ENCODE data around the gene VCL. TPM values are rescaled to one million over a fixed set of nuclear protein-coding genes. Genes with fewer than 3 reads are reported as not detected.

The VCL gene
- polyA plus RNA-seq, 2 donors = 25.0 to 41.4 TPM

DNA sequence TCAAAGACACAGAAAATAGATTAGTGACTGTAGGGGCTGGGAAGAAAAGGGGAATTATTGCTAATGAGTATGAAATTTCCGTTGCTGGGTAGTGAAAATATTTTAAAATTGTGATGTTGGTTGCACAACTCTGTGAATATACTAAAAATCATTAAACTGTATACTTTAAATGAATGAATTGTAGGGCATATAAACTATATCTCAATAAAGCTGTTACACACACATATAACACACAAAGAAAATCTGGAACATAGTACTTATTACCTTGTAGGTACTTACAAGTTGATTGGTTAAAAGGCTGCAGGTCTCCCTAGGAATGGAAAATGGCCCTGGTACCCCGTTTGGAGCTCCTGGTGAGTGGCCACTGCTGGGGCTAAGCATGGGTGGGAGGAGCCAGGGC, 27.1 kb upstream of the VCL start:
- H3K36me3 ChIP-seq (ENCODE audit: control insufficient read depth in 2 of 2, insufficient read depth in 2 of 2, low read length in 1 of 2) = no peaks in the 10 kb centered on the region
- H3K27ac ChIP-seq (ENCODE audit: low read depth in 2 of 2, low read length in 1 of 2) = no peak overlapping the region
- peaks cover 0 to 4% of the 10 kb centered on the region in 2 donors for H3K4me1 ChIP-seq (ENCODE audit: control insufficient read depth in 2 of 2, insufficient read depth in 2 of 2, low read length in 1 of 2)
- no peak overlapping the region for H3K4me3 ChIP-seq (ENCODE audit: low read depth in 1 of 2, low read length in 2 of 2)
- no peaks in the 10 kb centered on the region for H3K27me3 ChIP-seq (ENCODE audit: control insufficient read depth in 1 of 2, insufficient read depth in 2 of 2, low read length in 2 of 2)
- WGBS, 2 donors = 82 to 83% methylated on average over 2 of the region's 2 CpGs
- no peaks in the 10 kb centered on the region for H3K9me3 ChIP-seq (ENCODE audit: control insufficient read depth in 2 of 2, insufficient read depth in 1 of 2, low read depth in 1 of 2, low read length in 1 of 2)

DNA sequence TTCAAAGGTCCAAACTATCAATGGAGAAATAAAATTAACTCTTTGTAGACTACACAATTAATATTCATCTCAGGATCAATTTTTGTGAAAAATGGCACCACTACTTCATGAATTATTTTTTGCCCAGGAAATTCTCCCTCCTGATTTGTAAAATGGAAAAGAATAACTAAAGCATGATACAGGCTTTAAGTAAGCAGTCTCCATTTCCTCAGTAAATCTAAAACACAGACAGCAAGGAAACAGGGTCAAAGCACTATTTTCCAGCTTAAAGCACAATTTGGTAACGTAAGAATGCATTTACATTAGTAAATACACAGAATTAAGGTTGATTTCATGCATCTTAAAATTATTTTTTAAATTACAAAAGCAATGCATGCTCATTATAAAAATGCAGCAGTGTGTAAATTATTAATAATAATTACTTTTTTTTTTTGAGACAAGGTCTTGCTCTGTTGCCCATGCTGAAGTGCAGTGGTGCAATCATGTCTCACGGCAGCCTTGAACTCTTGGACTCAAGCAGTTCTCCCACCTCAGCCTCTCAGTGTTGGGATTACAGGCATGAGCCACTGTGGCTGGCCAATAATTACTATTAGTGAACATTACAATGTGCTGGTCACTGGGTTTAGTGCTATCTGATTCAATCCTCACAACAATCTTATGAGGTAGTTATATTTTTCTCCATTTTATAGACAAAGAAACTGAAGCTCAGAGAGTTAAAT, 26.1 kb upstream of the VCL start:
- H3K27ac ChIP-seq (ENCODE audit: low read depth in 2 of 2, low read length in 1 of 2) = no peak overlapping the region
- H3K4me1 ChIP-seq (ENCODE audit: control insufficient read depth in 2 of 2, insufficient read depth in 2 of 2, low read length in 1 of 2) = peaks cover 0 to 2% of the 10 kb centered on the region in 2 donors
- no peaks in the 10 kb centered on the region for H3K36me3 ChIP-seq (ENCODE audit: control insufficient read depth in 2 of 2, insufficient read depth in 2 of 2, low read length in 1 of 2)
- no peaks in the 10 kb centered on the region for H3K27me3 ChIP-seq (ENCODE audit: control insufficient read depth in 1 of 2, insufficient read depth in 2 of 2, low read length in 2 of 2)
- 82 to 89% methylated on average over 2 of the region's 2 CpGs for WGBS, 2 donors
- H3K4me3 ChIP-seq (ENCODE audit: low read depth in 1 of 2, low read length in 2 of 2) = no peak overlapping the region
- H3K9me3 ChIP-seq (ENCODE audit: control insufficient read depth in 2 of 2, insufficient read depth in 1 of 2, low read depth in 1 of 2, low read length in 1 of 2) = no peaks in the 10 kb centered on the region

DNA sequence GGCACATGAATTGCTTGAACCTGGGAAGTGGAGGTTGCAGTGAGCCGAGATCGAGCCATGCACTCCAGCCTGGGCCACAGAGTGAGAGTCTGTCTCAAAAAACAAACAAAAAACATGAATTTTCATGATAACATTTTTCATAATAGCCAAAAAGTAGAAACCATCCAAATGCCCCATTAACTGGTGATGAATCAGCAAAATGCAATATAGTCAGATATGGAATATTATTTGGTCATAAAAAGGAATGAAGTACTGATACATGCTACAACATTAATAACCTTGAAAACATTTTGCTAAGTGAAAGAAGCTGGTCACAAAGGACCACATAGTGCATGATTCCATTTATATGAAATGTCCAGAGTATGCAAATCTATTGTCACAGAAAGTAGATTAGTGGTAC, 24.5 kb upstream of the VCL start:
- Histone ChIP-seq H3K27me3 (ENCODE audit: control insufficient read depth in 1 of 2, insufficient read depth in 2 of 2, low read length in 2 of 2) (no peaks in the 10 kb centered on the region), H3K27ac (ENCODE audit: low read depth in 2 of 2, low read length in 1 of 2) (no peak overlapping the region), H3K9me3 (ENCODE audit: control insufficient read depth in 2 of 2, insufficient read depth in 1 of 2, low read depth in 1 of 2, low read length in 1 of 2) (no peaks in the 10 kb centered on the region), H3K36me3 (ENCODE audit: control insufficient read depth in 2 of 2, insufficient read depth in 2 of 2, low read length in 1 of 2) (no peaks in the 10 kb centered on the region), H3K4me1 (ENCODE audit: control insufficient read depth in 2 of 2, insufficient read depth in 2 of 2, low read length in 1 of 2) (peaks cover 0 to 2% of the 10 kb centered on the region in 2 donors), H3K4me3 (ENCODE audit: low read depth in 1 of 2, low read length in 2 of 2) (no peak overlapping the region)
- 96% methylated on average over 2 of the region's 2 CpGs for WGBS, 2 donors

DNA sequence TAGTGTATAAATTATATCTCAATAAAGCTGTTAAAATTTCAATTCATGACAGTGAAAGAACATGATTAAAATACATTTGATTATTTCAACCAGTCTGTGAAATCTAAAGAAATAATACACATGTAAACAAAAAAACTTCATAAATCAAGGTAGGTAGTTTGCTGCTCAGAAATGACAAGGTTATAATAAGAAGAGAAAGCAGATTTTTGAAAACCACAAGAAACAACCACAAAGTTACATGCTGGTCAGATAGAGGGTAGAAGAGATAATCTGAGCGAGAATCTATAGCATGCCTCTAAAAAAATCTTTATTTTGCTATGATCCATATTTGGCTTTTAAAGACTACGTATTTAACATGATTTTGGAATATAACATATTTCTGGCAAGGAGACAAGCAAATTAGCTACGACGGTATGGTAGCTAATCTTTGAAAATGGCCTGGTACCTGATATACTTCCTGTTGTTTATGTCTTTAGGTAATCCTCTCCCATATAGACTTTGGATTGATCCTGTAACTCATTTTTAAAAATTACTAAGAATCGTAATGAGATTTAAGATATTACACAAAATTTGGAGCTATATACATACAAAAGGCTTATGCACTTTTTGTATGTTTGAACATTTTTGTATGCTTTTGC, 23.5 kb upstream of the VCL start:
- Histone ChIP-seq H3K27ac (ENCODE audit: low read depth in 2 of 2, low read length in 1 of 2) (no peak overlapping the region), H3K36me3 (ENCODE audit: control insufficient read depth in 2 of 2, insufficient read depth in 2 of 2, low read length in 1 of 2) (no peaks in the 10 kb centered on the region), H3K4me3 (ENCODE audit: low read depth in 1 of 2, low read length in 2 of 2) (no peak overlapping the region), H3K9me3 (ENCODE audit: control insufficient read depth in 2 of 2, insufficient read depth in 1 of 2, low read depth in 1 of 2, low read length in 1 of 2) (no peaks in the 10 kb centered on the region), H3K4me1 (ENCODE audit: control insufficient read depth in 2 of 2, insufficient read depth in 2 of 2, low read length in 1 of 2) (peaks cover 0 to 2% of the 10 kb centered on the region in 2 donors), H3K27me3 (ENCODE audit: control insufficient read depth in 1 of 2, insufficient read depth in 2 of 2, low read length in 2 of 2) (no peaks in the 10 kb centered on the region)
- whole genome bisulfite sequencing, 2 donors = 80 to 81% methylated on average over 5 of the region's 5 CpGs

DNA sequence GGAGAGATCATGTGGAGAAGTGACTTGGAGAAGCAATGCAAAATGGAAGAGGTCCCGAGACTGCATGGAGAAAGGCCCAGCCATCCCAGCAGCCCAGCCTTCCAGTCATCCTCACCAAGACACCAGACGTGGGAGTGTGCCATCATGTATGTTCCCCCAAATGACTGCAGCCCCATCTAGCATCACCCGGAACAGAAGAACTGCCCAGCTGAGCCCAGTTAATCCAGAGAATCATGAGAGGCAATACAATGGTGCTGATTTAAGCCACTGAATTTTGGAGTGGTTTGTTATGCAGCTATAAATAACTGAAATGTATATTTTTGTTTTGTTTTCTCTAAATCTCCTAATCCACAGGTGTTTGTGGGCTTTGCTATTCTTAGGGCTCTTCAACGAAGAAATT, 22.5 kb upstream of the VCL start:
- no peaks in the 10 kb centered on the region for H3K4me1 ChIP-seq (ENCODE audit: control insufficient read depth in 2 of 2, insufficient read depth in 2 of 2, low read length in 1 of 2)
- no peak overlapping the region for H3K27ac ChIP-seq (ENCODE audit: low read depth in 2 of 2, low read length in 1 of 2)
- no peak overlapping the region for H3K4me3 ChIP-seq (ENCODE audit: low read depth in 1 of 2, low read length in 2 of 2)
- no peaks in the 10 kb centered on the region for H3K27me3 ChIP-seq (ENCODE audit: control insufficient read depth in 1 of 2, insufficient read depth in 2 of 2, low read length in 2 of 2)
- WGBS, 2 donors = 92 to 95% methylated on average over 4 of the region's 4 CpGs
- H3K36me3 ChIP-seq (ENCODE audit: control insufficient read depth in 2 of 2, insufficient read depth in 2 of 2, low read length in 1 of 2) = no peaks in the 10 kb centered on the region
- H3K9me3 ChIP-seq (ENCODE audit: control insufficient read depth in 2 of 2, insufficient read depth in 1 of 2, low read depth in 1 of 2, low read length in 1 of 2) = no peaks in the 10 kb centered on the region

DNA sequence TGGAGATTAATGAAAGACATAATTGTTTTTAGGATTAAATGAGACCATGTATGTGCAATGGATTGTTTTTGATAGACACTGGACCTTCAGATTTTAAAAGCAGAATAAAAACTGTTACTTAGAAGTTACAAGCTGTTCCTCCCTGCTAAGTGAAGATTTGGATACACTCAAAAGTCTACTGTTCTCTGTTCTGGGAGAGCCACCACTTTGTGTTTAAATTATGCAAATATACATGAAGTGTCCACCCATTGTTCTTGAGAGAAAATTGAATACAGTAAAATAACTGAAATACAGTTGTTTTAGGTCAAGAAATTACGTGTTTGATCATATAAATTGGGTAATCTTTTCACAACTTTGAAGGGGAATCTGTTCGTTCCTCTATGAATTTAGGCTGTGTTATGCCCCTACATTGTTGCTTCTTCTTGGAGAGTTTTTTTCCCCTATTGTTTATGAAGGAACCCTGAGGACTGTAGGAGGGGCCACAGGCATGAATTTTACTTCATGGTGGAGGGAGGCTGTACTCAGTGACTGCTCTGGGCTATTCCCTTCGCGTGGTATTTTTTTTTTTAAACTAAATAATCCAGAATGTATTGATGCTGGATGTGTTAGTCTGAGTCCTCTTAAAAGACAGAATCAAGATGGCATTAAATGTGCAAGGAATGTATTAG, 18.6 kb upstream of the VCL start:
- 76 to 78% methylated on average over 4 of the region's 4 CpGs for WGBS, 2 donors
- no peak overlapping the region for H3K27ac ChIP-seq (ENCODE audit: low read depth in 2 of 2, low read length in 1 of 2)
- no peaks in the 10 kb centered on the region for H3K4me1 ChIP-seq (ENCODE audit: control insufficient read depth in 2 of 2, insufficient read depth in 2 of 2, low read length in 1 of 2)
- H3K4me3 ChIP-seq (ENCODE audit: low read depth in 1 of 2, low read length in 2 of 2) = no peak overlapping the region
- no peaks in the 10 kb centered on the region for H3K9me3 ChIP-seq (ENCODE audit: control insufficient read depth in 2 of 2, insufficient read depth in 1 of 2, low read depth in 1 of 2, low read length in 1 of 2)
- H3K27me3 ChIP-seq (ENCODE audit: control insufficient read depth in 1 of 2, insufficient read depth in 2 of 2, low read length in 2 of 2) = no peaks in the 10 kb centered on the region
- H3K36me3 ChIP-seq (ENCODE audit: control insufficient read depth in 2 of 2, insufficient read depth in 2 of 2, low read length in 1 of 2) = no peaks in the 10 kb centered on the region

DNA sequence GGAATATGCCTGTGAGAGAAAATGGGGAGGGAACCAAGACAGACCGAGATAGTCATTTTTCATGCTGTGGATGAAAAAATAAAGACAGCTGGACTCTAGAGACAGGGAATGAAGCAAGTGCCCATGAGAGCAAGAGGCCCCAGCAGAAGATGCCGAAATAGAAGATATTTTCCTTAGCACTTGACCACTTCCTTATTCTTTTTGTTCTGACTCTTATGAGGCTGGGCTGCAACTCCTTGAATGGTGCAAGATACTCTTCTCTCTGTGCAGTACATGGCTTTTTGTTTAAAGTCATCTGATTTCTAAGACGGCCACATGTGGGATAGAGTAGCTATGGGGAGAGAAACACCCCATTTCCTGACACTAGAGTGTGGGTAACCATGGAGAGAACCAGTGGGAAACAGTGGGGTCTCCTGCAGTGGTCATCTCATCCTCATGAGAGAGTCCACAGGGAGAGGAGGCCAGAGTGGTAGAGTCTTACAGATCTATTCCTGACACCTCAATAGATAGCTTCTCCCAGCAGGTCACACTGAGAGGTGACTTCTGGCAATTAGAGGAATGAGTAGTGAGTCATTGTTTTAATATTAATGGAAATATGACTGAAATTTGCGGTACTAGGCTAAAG, 18.0 kb upstream of the VCL start:
- Histone ChIP-seq H3K4me1 (ENCODE audit: control insufficient read depth in 2 of 2, insufficient read depth in 2 of 2, low read length in 1 of 2) (no peaks in the 10 kb centered on the region), H3K27me3 (ENCODE audit: control insufficient read depth in 1 of 2, insufficient read depth in 2 of 2, low read length in 2 of 2) (no peaks in the 10 kb centered on the region), H3K9me3 (ENCODE audit: control insufficient read depth in 2 of 2, insufficient read depth in 1 of 2, low read depth in 1 of 2, low read length in 1 of 2) (no peaks in the 10 kb centered on the region), H3K27ac (ENCODE audit: low read depth in 2 of 2, low read length in 1 of 2) (no peak overlapping the region), H3K4me3 (ENCODE audit: low read depth in 1 of 2, low read length in 2 of 2) (no peak overlapping the region), H3K36me3 (ENCODE audit: control insufficient read depth in 2 of 2, insufficient read depth in 2 of 2, low read length in 1 of 2) (no peaks in the 10 kb centered on the region)
- 70 to 79% methylated on average over 4 of the region's 4 CpGs for WGBS, 2 donors

DNA sequence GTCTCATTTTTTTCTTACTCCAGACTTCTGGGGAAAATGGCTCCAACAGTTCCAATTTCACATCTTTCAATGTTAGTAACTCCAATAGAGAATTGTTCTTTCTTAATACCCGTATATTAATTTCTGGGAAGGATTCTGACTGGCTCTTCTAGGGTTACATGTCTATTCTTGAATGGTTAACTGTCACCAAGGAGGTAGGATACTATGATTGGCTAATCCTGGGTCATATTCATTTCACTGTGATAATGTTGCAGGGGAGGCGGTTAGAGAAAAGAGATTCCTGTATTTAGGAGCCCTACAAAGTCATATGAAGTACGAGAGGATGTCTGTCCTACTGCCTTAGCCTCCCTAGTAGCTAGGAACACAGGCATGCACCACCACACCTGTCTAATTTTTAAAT, 16.1 kb upstream of the VCL start:
- 90% methylated on average over 3 of the region's 3 CpGs for WGBS, 2 donors
- H3K9me3 ChIP-seq (ENCODE audit: control insufficient read depth in 2 of 2, insufficient read depth in 1 of 2, low read depth in 1 of 2, low read length in 1 of 2) = no peaks in the 10 kb centered on the region
- no peaks in the 10 kb centered on the region for H3K4me1 ChIP-seq (ENCODE audit: control insufficient read depth in 2 of 2, insufficient read depth in 2 of 2, low read length in 1 of 2)
- H3K4me3 ChIP-seq (ENCODE audit: low read depth in 1 of 2, low read length in 2 of 2) = no peak overlapping the region
- H3K27ac ChIP-seq (ENCODE audit: low read depth in 2 of 2, low read length in 1 of 2) = no peak overlapping the region
- no peaks in the 10 kb centered on the region for H3K36me3 ChIP-seq (ENCODE audit: control insufficient read depth in 2 of 2, insufficient read depth in 2 of 2, low read length in 1 of 2)
- no peaks in the 10 kb centered on the region for H3K27me3 ChIP-seq (ENCODE audit: control insufficient read depth in 1 of 2, insufficient read depth in 2 of 2, low read length in 2 of 2)

DNA sequence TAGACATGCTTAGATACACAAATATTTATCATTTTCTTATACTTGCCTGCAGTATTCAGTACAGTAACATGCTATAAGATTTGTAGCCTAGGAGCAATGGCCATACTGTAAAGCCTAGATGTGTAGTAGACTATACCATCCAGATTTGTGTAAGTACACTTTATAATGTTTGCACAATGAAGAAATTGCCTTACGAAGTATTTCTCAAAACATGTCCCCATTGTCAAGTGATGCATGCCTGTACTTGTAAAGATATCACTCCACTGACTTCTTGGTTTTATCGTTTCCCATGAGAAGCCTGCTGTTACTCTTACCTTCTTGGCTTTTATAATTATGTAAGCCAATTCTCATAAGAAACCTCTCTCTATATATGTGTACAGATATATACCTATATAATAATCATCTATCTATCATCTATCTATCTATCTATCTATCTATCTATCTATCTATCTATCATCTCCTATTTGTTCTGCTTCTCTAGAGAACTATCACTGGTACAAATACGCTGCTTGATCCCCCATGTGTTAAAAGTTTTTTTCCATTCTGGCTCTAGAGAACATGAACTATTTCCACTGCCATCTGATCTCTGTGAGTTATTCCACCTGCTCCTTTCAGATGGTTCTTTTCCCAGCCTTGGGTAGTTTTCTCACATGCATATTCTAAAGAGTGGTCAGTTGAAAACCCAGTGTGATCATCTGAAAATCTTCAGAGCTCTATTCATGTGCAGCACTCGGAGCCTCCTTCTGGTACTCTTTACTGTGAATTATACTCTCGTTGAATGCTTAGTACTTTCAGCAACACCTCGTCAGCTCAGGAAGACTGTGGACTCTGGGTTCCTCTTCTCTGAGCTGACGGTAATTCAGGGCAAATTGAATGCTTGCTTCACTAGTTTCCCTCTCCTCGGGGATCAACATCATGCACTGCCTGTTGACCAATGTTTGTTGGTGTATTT, 14.5 kb upstream of the VCL start:
- Histone ChIP-seq H3K36me3 (ENCODE audit: control insufficient read depth in 2 of 2, insufficient read depth in 2 of 2, low read length in 1 of 2) (no peaks in the 10 kb centered on the region), H3K4me1 (ENCODE audit: control insufficient read depth in 2 of 2, insufficient read depth in 2 of 2, low read length in 1 of 2) (no peaks in the 10 kb centered on the region), H3K27me3 (ENCODE audit: control insufficient read depth in 1 of 2, insufficient read depth in 2 of 2, low read length in 2 of 2) (no peaks in the 10 kb centered on the region), H3K9me3 (ENCODE audit: control insufficient read depth in 2 of 2, insufficient read depth in 1 of 2, low read depth in 1 of 2, low read length in 1 of 2) (no peaks in the 10 kb centered on the region), H3K27ac (ENCODE audit: low read depth in 2 of 2, low read length in 1 of 2) (no peak overlapping the region), H3K4me3 (ENCODE audit: low read depth in 1 of 2, low read length in 2 of 2) (no peak overlapping the region)
- WGBS, 2 donors = 52 to 59% methylated on average over 8 of the region's 8 CpGs
